Activated naive CD8-positive, alpha-beta T cell (primary cell): Measurements from ENCODE around the gene SETMAR.
A peak's percentile ranks its signal among the peaks of the same experiment; 100 is the strongest.

Source experiments
- H3K27ac Mint-ChIP-seq: one replicate; pipeline ENCODE4 v1.8.0; 2021; ENCODE audit warnings: mixed read lengths
- H3K27me3 Mint-ChIP-seq: one replicate; pipeline ENCODE4 v1.8.0; 2021; ENCODE audit warnings: mixed read lengths
- H3K36me3 Mint-ChIP-seq: one replicate; pipeline ENCODE4 v1.8.0; 2021; ENCODE audit warnings: mixed read lengths
- H3K4me1 Mint-ChIP-seq: one replicate; pipeline ENCODE4 v1.8.0; 2021; ENCODE audit warnings: low read depth, mixed read lengths
- H3K4me3 Mint-ChIP-seq: one replicate; pipeline ENCODE4 v1.8.0; 2021; ENCODE audit warnings: mild to moderate bottlenecking, mixed read lengths
- H3K9me3 Mint-ChIP-seq: one replicate; pipeline ENCODE4 v1.8.0; 2021; ENCODE audit warnings: low read depth, mixed read lengths

The SETMAR gene

DNA sequence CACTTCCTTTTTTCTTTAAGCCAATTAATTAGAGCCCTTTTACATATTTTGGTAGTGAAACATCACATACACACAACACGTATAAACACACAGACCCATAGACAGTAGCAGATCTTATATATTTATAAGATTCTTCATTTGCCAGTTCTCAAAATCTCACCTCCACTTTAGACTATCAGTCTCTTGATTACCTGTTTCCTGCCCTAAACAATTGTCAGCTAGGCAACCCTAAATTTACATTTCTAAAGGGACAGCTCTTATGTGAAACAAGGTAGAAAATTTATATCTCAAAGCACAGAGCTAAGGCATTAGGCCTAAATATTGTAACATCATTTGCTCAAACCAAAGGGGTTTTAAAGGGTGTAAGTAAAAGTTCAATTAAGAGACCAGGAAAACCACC, 28.9 kb downstream of the SETMAR start:
- Mint-ChIP-seq H3K4me3 (no peak overlapping the region), H3K27me3 (no peaks in the 10 kb centered on the region), H3K9me3 (peaks cover 8% of the 10 kb centered on the region), H3K27ac (no peak overlapping the region), H3K4me1 (no peaks in the 10 kb centered on the region), H3K36me3 (peaks cover 11% of the 10 kb centered on the region)

DNA sequence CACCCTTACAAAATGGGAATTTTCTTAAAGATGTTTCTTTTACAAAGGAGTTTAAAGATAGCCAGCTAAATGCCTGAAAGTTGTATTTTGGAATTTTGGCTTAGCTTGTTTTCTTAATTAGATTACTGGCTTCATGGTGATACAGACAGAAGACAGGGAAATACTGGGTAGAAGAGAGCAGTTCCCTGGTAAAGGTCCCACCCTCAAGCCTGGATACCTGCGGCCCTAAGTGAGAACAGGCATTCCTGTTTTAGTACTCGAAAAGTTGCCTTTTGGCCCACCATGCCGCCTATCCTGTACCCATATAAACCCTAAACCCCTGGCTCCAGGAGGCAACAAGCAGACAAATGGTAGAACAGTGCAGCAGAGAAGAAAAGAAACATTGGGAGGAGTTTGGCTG, 29.4 kb downstream of the SETMAR start:
- H3K27me3 Mint-ChIP-seq, result no peaks in the 10 kb centered on the region
- H3K4me1 Mint-ChIP-seq, result no peaks in the 10 kb centered on the region
- peaks cover 11% of the 10 kb centered on the region for H3K36me3 Mint-ChIP-seq
- peaks cover 8% of the 10 kb centered on the region for H3K9me3 Mint-ChIP-seq
- no peak overlapping the region for H3K4me3 Mint-ChIP-seq
- no peak overlapping the region for H3K27ac Mint-ChIP-seq

DNA sequence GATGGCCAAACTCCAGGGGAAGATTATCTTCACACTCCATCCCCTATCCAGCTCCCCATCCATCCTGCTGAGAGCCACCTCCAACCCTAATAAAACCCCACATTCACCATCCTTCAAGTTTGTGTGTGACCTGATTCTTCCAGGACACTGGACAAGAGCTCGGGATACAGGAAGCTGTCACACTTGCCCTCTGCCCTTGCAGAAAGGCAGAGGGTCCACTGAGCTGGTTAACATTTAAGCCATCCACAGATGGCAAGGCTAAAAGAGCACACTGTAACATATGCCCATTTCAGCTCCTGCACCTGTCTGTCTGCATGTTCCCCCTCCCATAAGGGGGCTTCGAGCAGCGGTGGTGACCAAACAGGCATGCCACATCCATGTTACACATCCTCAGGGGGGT, 29.8 kb downstream of the SETMAR start:
- H3K4me3 Mint-ChIP-seq, result no peak overlapping the region
- no peaks in the 10 kb centered on the region for H3K27me3 Mint-ChIP-seq
- peaks cover 11% of the 10 kb centered on the region for H3K36me3 Mint-ChIP-seq
- H3K9me3 Mint-ChIP-seq, result peaks cover 8% of the 10 kb centered on the region
- H3K4me1 Mint-ChIP-seq, result no peaks in the 10 kb centered on the region
- H3K27ac Mint-ChIP-seq, result no peak overlapping the region

DNA sequence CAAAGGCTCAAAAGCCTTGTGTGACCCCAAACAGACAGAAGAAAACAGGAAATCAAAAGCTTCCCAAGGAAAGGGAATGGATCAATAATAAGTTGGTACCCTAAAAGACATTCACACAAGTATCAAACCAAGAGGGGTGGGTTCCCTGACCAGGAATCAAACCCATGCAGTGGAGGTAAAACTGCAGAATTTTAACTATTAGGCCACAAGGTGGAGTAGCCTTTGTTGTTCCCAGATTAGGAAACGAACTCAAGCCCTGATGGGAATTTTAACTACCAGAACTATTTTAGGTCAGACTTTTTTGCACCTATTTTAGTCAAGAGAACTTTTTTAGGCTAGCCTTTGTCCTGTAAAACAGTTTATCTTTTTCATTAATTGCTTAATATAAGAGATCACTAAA, 31.4 kb downstream of the SETMAR start:
- H3K27ac Mint-ChIP-seq, result no peak overlapping the region
- H3K27me3 Mint-ChIP-seq, result no peaks in the 10 kb centered on the region
- no peak overlapping the region for H3K4me3 Mint-ChIP-seq
- H3K36me3 Mint-ChIP-seq, result peaks cover 7% of the 10 kb centered on the region
- H3K4me1 Mint-ChIP-seq, result no peaks in the 10 kb centered on the region
- peaks cover 4% of the 10 kb centered on the region for H3K9me3 Mint-ChIP-seq

DNA sequence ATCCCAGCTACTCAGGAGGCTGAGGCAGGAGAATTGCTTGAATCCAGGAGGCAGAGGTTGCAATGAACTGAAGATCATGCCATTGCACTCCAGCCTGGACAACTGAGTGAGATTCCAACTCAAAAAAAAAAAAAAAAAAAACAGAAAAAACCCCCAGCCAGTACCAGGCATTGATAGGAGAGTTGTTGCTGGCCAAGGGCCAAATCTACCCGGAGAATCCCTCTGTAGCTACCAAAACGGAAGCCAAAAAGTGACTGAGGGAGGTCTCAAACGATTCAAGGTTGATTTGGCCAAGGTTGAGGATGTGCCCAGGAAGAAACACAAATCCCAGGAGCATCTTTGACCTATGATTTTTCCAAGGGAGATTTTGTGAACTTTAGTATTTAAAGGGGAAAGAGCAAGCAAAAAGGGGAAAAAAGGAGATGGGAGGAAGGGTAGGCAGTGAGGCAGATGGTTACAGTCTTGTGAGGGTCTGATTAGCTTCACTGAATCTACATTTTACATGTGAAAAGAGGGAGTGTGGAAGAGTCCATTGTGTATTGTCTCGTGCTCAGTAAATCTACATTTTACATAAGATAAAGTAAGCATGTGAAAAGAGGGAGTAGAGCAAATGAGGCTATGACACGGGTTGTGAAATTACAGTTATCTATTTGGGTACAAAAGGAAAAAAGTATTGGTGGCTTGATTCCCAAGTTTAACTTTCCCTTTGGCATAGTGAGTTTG, 32.8 kb downstream of the SETMAR start:
- no peaks in the 10 kb centered on the region for H3K9me3 Mint-ChIP-seq
- no peaks in the 10 kb centered on the region for H3K27me3 Mint-ChIP-seq
- no peaks in the 10 kb centered on the region for H3K4me1 Mint-ChIP-seq
- H3K27ac Mint-ChIP-seq, result peak overlapping the region; percentile 7
- H3K4me3 Mint-ChIP-seq, result no peak overlapping the region
- peaks cover 6% of the 10 kb centered on the region for H3K36me3 Mint-ChIP-seq

DNA sequence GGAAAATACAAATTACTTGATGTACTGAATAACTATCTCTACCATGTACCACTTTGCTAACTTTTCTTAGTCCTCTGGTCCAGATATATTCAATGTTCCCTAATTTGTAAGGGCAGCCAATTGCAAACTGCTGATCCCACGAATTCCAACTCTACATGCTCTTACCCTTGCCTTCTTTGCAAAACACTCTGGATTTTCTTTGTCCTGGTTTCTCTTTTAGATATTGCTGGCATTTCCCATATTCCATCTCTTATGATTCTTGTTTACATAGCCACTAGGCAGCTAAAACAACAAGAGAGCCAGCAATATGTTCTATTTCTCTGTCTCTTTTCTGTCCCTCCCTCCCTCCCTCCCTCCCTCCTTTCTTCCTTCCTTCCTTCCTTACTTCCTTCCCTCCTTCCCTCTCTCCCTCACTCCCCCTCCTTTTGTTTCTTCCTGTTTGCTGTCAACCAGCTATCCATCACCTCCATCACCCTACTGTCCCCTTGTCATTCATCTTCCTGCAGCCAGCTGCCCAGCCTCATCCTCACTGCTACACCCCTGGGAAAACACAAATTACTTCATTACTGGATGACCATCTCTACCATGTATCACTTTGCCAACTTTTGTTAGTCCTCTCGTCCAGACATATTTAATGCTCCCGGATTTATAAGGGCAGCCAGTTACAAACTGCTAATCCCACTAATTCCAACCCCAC, 33.8 kb downstream of the SETMAR start:
- Mint-ChIP-seq H3K4me1 (no peaks in the 10 kb centered on the region), H3K27ac (no peak overlapping the region), H3K27me3 (no peaks in the 10 kb centered on the region), H3K4me3 (no peak overlapping the region), H3K9me3 (no peaks in the 10 kb centered on the region), H3K36me3 (peaks cover 6% of the 10 kb centered on the region)

DNA sequence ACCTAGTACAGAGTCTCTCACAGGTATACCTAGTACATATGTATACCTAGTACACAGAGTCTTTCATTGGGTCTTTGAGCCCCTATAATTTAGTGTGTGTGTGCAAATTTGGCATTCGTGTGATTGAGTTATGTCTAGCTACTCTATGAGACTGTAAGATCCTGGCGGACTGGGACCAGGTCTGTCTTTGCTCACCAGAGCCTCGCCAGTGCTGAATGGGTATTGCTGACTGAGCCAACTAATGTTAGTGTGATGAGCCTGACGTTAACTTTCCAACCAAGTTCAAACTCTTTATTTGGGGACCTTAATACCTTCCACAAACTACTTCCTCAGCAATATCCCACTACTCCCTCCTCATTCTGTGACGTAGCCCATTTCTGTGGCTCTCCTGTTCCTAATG, 35.6 kb downstream of the SETMAR start:
- Mint-ChIP-seq H3K27ac (no peak overlapping the region), H3K9me3 (no peaks in the 10 kb centered on the region), H3K36me3 (peaks cover 6% of the 10 kb centered on the region), H3K4me1 (no peaks in the 10 kb centered on the region), H3K4me3 (no peak overlapping the region), H3K27me3 (no peaks in the 10 kb centered on the region)

DNA sequence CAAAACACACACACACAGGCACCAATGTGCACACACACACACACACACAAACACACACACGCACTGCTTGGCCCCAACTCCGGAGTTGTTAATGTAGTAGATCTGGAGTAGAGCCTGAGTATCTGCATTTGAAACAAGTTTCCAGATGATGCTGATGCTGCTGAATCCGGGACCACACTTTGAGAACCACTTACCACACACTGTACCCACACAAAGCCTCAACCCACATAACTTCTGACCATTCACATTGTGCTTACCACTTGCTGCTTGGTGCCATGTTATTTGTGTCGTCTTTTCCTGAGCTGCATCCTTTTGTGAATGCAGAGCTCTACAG, 36.9 kb downstream of the SETMAR start:
- H3K27me3 Mint-ChIP-seq, result no peaks in the 10 kb centered on the region
- H3K4me3 Mint-ChIP-seq, result no peak overlapping the region
- no peak overlapping the region for H3K27ac Mint-ChIP-seq
- no peaks in the 10 kb centered on the region for H3K4me1 Mint-ChIP-seq
- no peaks in the 10 kb centered on the region for H3K9me3 Mint-ChIP-seq
- peaks cover 11% of the 10 kb centered on the region for H3K36me3 Mint-ChIP-seq

DNA sequence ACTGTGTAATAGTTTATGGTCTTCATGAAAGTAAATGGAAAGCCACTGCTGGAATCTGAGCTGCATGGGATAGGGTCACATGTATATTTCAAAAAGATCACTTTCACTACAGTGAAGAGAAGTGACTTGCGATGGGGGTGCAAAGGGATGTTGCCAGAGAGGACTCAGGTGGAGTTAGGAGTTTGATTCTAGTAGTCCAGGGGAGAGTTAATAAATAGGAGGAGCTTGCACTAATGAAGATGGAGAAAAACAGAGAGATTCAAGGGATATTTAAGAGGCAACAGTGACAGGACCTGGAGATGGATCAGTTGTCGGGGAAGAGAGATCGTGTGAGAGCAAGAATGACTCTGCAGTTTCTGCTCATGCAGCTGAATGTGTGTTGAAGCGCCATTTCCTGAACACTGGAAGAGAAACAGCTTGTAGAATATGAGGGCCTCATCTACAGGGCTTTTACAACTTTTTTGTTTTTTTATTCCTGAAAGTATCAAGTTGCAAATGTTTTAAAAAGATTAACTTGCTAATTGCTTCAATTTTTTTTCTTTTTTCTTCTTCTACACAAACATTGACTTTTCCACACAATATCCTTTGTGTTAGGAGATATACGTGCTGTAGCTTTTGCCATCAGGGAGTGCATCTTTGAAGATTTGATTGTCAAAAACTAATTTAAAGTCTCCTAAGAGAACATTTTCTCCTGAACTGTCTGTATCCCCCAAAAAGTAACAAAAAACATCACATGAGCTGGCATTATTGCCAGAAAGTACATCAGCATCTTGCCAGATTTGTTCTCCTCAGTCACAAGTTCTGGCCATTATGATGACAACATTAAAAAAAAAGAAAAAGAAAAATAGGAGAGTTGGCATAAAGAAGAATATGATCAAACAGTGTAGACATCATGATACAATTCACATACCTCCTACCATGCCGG, 37.5 kb downstream of the SETMAR start:
- Mint-ChIP-seq H3K36me3 (peaks cover 11% of the 10 kb centered on the region), H3K4me3 (no peak overlapping the region), H3K27me3 (no peaks in the 10 kb centered on the region), H3K4me1 (no peaks in the 10 kb centered on the region), H3K9me3 (no peaks in the 10 kb centered on the region), H3K27ac (no peak overlapping the region)

DNA sequence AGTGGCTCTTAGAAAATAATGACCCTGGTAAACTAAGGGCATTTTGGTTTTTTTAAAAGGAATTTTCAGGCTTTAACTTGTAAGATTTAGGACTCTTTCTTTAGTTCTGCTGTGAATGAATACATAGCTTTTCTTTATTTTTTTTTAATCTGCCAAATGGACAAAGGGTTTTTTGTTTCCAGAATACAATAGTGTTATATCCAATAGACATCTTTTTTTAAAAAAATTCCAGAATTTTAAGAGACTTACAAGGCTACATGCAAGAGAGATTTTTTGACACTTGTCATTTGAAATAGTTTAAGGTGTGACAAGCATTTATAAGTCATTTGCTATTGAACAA, 38.1 kb downstream of the SETMAR start:
- no peaks in the 10 kb centered on the region for H3K27me3 Mint-ChIP-seq

DNA sequence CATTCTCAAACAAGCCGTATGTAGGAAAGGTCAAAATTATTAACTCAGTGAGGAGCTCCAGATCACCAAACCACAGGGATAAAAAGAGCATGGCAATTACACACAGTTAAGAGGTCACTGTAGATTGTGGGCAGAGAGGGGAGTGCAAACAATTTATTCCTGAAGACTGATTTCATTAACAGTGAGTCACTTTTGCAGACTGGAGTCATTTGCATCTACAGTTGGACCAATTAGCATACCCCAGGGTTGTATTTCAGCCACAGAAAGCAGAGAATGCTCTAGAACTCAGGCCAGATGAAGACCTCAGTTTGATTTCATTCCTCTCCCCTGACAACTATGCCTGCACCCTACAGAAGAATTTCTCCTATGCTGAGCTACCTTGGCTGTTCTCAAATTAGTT, 40.1 kb downstream of the SETMAR start:
- Mint-ChIP-seq H3K4me1 (no peaks in the 10 kb centered on the region), H3K27me3 (no peaks in the 10 kb centered on the region), H3K27ac (no peak overlapping the region), H3K4me3 (no peak overlapping the region), H3K9me3 (no peaks in the 10 kb centered on the region), H3K36me3 (peaks cover 11% of the 10 kb centered on the region)

More for the DNA sequence above, 38.1 kb downstream of the SETMAR start:
- Mint-ChIP-seq H3K36me3 (peaks cover 11% of the 10 kb centered on the region), H3K4me1 (no peaks in the 10 kb centered on the region), H3K4me3 (no peak overlapping the region), H3K9me3 (no peaks in the 10 kb centered on the region), H3K27ac (no peak overlapping the region)

DNA sequence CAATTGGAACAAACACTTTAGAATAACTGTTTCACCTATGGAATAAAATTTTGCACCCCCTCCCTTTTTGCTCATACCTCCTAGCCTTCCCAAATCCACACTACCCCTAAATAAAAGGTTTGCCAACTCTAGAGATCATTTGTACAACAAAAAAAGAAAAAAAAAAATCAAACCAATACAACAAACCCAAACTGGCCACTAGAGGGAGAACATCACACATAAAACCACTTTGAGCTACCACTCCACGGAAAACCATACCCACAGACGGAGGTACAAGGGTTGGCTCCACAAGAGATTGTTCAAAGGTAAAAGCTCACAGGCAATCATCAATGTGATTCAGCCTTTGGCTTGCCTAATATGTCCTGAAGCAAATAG, 47.6 kb downstream of the SETMAR start:
- no peaks in the 10 kb centered on the region for H3K36me3 Mint-ChIP-seq
- H3K27me3 Mint-ChIP-seq, result no peaks in the 10 kb centered on the region
- H3K4me3 Mint-ChIP-seq, result peak overlapping the region; percentile 71
- peaks cover 20% of the 10 kb centered on the region for H3K4me1 Mint-ChIP-seq
- H3K27ac Mint-ChIP-seq, result peak overlapping the region; percentile 64
- no peaks in the 10 kb centered on the region for H3K9me3 Mint-ChIP-seq

DNA sequence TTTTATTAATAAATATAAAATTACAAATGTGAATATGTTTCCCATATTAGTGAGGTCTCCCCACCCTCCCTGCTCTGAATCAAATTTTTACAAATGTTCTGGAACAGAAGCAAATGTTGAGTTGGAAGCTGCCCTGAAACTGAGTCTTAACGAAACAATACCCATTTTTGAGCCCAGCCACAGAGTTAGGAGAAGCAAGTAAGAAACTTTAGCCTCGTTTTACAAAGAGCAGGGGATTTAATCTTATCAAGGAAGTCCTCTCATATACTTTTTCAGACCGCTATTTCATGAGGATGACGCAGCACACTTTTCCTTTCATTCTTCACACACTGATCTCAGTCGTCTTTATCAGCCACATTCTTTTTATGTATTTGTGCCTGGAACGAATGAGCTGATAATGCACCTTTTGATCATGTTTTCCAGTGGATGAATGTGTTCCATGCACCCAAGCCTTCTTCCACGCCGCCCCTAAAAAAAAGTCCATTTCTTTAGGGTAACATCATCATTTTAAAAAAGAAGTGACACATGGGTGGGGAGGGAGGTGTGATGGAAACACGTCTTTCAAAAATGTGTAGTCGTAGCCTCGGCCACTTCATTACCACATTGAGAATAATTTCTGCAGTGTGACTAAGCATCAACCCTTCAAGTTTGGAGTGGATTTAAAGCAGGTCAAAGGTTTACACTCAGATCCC, 48.1 kb downstream of the SETMAR start:
- peaks cover 20% of the 10 kb centered on the region for H3K4me1 Mint-ChIP-seq
- no peaks in the 10 kb centered on the region for H3K9me3 Mint-ChIP-seq
- peak overlapping the region; percentile 90 for H3K27ac Mint-ChIP-seq

DNA sequence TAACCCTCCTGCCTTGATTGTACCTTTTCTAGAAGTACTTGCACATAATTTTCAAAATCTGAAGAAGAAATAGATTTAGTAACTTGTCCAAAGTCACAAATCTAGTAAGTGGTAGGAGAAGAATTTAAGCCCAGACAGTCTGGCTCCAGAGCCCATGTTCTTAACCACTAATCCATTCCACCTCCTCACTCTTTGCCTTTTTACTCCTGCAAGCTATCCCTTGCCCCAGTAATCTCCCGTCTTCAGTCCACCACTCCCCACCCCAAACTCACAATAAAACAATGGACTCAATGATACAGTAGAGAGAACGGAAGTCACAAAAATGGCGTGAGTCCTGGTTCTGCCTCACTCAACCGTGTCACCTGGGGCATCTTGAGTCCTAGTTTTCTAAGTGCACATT, 48.7 kb downstream of the SETMAR start:
- Mint-ChIP-seq H3K27me3 (no peaks in the 10 kb centered on the region), H3K9me3 (no peaks in the 10 kb centered on the region), H3K36me3 (no peaks in the 10 kb centered on the region), H3K4me1 (peaks cover 20% of the 10 kb centered on the region), H3K27ac (peak overlapping the region; percentile 90), H3K4me3 (peak overlapping the region; percentile 71)

More for the DNA sequence above, 48.1 kb downstream of the SETMAR start:
- no peaks in the 10 kb centered on the region for H3K36me3 Mint-ChIP-seq
- H3K4me3 Mint-ChIP-seq, result peak overlapping the region; percentile 71
- H3K27me3 Mint-ChIP-seq, result no peaks in the 10 kb centered on the region
